Measurements from ENCODE around the gene TSHZ3.
A peak's percentile ranks its signal among the peaks of the same experiment; 100 is the strongest.

TSHZ3 gene

DNA sequence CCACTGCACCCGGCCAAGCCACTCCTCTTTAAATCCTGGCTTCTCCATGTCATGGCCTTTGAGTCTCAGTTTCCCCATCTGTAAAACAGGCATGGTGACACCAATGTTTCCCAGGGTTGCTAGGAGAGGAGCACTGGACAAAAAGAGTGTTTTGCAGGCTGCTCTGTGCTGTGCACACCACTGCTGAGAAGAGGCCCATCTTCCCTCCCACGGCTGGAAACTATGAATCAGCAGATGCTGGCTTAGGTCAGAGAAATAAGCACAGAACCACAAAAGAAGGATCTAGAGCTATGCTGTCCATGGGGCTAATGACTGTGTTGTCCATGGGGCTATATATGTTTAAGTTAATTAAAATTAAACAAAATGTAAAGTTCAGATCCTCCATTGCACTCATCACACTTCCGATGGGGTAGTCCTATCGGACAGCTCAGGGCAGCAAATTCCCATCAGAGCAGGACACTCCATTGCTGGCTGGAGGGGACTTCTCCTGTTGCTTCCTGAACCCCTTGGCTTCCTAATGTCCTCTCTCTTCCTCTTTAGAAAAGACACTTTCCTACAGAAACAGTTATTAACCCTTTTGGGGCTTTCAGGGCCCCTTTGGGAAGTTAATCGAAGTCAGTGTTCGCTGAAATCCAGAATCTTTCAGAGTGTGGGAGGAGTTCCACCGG is 37.1 kb downstream of the TSHZ3 start:
- peak; percentile 90 for DNase-seq

DNA sequence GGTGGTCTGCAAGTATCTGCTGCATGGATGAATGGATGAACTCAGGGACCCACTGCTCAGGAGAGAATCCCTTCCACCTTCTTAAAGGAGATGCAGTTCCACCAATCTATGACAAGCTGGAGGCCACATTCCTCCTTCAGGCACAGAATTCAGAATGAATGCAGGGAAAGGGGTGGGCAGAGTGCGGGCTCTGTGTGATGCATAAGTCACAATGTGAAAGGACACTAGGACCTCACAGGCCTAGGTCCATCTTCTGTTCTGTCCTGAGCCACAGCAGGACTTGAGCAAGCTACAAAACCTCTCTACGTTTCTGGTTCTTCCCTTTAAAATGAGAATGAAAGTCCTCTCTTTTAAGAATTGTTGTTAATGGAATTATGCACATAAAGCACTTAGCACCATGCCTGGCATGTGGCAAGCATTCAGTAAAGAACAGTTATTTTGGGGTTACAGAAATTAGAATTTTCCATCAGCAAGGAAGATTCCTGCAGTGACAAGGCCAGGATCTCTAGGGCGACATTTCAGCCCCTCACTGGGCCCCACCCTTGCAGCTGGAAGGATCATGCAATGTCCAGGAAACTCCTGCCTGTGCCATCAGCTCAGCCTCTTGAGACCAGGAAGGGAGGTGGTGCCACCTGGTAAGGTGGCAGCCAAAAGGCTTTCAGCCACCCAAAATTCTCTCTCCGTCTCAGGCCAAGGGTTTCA is 38.7 kb downstream of the TSHZ3 start:
- no peak for DNase-seq

DNA sequence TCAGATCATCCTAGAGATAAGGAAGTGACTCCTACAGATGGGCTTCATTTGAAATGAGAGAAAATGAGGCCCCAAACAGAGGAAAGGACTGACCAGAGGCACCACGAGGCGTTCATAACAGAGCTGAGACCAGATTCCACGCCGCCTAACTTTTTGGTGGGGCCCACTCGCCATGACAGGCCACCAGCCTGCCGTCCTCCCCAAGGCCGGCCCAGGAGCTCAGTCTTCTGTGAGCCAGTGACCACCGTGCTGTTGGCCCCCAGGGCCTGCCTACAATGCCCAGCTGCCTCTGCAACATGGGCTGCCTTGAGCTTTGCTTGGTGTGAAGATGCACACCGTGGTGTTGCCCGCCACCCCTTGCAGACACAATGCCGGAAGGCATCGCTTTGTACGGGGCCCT is 40.5 kb downstream of the TSHZ3 start:
- DNase-seq, result no peak

DNA sequence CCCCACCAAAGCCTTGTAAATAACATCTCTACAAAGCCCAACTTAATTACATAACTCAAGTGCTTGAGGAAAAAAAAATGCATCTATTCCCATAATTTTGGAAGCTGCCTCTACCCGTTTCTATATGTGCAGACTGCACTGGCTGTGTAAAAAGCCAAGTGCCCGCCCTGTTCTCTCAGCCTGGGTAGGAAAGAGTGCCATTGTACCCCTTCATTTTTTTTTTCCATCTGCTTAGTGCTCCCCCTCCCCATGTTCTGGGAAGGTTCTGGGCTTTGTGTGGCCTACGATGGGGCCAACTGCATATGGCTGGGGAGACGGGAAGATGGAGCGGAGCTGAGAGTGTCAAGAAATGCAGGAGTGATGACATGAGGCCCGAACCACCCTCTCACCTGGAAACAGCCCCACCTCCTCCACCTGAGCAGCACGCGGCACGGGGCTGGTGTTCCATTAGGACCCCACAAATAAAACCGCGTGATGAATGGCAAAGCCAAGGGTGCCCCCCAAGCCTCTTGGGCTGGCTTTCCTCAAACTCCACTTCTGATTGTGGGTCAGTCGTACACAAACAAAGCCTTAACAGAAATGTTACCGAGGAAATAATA is 42.1 kb downstream of the TSHZ3 start:
- DNase-seq, result no peak

DNA sequence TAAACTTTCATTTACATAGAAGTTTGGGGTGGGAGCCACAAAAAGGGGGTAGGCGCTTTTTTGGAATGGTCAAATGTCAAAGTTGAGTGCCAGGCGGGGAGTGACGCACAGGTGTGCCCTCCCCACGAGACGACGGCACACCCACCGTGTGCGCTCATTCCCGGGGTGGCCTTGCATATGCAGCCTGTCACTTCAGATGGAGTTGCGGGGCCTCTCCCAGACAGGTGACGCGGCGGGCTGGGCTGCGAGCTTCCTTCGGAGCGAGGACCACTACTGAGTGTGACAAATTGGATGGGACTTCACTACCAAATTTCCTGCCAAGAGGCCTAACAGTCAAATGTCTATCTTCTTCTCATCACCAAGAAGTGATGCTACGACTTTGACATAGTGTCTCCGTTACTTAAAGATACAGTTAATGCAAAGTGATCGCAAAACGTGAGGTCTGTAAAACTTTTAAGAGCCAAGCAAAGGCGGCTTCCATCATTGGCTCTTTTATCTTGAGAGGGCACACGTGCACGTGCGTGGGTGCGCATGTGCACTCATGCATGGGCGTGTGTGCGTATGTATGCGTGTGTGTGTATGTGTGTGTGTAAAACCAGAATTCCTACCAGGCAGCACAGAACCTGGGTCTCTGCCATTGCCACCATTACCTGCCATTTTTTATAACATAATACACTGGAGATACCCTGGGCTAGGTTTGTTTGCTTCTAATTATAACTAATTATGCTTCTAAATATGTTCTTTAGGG is 43.1 kb downstream of the TSHZ3 start:
- no peak for DNase-seq

DNA sequence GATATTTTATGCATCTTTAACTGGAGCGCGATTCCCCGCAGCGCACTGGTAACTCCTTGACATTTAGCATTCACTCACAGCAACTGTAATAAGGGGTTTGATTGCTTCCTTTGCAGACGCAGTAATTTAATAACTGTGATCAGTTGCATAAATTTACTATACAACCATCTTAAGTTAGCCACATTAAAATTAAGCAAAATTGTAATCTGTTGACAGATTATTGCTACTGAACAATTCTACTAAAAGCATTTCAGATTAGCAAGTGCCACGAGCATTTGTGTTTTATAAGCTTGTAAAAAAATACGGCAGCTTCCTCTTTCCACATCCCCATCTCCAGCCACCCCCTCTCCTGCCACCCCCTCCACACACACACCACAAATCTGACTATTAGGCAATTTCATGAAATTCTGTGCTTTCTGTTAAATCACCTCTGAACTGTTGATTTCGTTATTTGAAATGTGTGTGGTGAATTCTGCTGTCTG is 44.4 kb downstream of the TSHZ3 start:
- no peak for DNase-seq

DNA sequence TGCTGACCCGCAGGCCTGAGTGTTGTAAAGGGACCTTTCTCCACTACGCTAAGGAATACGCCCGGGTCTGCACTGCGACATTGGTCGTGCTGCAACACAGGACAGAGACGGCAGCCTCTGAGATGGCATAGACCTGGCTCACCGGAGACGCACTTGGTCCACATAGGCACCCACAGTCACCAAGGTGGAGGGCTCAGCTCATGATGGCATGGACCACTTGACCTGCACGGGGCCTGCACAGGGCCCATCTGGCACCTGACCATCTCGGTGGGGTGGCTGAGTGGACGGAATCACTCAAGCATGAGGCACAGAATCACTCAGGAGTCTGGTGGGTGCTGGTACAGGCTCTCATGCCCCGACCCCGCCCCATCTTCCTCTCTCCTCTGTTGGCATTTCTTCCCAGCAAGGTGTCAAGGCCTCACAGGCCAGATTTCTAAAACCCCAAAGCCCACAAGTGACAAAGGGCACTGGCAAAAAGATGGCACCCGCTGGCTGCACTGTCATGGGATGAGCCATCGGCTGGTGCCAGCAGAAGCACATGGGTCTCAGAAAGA is 45.9 kb downstream of the TSHZ3 start:
- DNase-seq, result no peak

DNA sequence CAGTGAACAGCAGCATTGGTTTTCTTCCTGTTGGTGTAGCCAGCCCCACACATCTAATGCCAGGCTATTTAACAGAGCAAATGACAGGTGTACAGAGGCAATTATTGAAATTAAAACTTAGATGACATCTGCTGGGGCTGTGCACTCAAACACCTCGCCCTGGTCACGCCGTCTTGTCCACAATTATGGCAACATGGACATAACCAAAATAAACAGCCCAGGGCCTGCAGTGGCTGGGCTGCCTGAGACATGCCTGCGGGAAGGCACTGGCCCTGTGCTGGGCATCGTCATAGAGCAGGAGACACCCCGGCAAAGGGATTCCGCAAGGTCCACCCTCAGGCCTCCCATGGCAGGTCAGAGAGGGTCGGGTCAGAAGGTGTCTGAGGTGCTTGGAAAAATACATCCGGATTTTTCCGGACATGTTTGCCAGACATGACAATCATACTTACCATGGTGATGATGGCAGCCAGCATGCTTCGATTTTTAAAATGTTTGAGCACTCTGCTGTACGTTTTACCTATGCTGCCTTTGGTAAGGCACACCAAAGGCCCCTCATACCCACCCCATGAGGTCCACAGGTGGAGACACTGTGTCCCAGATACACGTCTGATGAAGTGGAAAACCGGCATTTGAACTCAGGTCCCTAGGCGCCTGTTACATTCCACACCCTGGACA is 47.8 kb downstream of the TSHZ3 start:
- DNase-seq, result no peak

DNA sequence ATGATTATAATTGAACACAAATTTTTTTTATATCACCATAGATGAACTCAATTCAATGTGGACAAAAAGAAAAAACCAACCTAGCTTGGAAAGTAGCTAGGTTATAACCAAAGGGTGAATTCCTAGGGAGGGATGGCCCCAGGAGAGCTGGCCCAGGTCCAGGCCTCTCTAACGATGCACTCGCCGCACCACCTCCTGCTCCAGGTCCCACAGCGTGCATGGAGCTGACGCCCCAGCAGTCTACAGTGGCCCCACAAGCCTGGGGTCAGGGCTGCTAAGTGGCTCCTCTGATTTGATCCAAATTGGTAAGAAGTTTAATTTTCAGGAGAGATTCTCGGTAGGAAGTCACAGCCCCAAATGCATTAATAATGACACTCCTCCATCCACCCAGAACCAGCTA is 48.8 kb downstream of the TSHZ3 start:
- DNase-seq, result no peak

DNA sequence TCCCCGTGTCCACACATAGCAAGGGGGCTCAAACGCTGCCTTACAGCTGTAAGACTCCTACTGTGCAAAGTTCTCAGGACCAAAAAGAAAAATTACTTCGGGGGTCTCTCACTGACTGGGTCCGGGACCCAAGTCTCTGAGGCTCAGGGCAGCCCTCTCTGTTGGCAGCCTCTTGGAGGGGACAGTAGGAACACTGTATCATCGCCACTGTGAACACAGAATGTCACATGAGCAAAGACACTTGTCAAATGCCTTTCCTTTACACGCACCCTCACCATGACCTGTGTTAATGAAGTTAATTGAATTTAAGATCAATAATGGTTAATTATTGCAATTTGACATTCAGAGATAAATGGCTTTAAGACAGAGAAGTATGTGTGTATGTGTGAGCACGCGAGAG is 49.6 kb downstream of the TSHZ3 start:
- DNase-seq, result no peak

DNA sequence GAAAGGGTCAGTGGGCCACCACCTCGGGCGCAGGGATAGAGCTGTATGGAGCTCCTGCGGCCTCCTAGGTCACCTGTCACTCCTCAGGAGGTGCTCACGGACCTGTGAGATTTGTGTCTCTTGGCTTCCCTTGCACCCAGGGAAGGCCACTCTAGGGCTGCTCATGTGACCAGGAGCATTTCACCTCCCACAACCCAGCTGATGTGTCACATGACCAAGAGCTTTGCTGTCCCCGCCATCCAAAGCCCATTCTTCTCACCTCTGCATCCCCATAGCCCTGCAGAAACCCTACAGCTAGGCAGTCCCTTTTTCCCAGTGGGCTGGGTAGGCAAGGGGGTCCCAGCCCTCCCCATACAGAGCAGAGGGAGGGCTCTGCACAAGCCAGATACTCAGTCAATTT is 51.2 kb downstream of the TSHZ3 start:
- no peak for DNase-seq

DNA sequence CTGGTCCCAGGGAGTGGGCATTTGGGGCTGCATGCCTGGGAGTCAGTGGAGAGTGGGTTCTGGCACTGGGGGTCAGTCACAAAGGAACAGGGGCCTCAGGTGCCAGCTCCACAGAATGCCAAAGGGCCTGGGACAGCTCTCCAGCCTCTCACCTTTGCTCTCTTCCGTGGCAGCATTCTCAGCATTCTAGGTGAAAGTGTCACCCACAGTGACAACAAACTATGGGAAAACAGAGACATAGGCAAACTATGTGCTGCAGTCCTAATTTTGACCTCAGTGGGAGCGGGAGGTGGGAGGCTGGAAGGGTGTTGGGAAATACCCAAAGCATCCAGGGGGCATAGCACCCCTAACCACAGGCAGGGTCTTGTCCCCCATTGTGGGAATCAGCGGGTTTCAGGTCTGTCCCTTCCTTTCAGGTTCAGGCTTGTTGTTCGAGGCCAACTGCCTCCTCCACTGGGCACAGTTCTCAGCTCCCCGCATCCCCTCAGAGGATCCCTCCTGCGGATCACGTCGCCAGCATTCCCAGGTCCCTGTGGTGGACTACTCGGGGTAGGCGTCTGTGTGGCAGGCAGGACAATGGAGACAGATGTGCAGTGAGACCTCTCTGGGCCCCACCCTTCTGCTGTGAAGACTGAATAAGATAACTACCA is 52.4 kb downstream of the TSHZ3 start:
- no peak for DNase-seq

DNA sequence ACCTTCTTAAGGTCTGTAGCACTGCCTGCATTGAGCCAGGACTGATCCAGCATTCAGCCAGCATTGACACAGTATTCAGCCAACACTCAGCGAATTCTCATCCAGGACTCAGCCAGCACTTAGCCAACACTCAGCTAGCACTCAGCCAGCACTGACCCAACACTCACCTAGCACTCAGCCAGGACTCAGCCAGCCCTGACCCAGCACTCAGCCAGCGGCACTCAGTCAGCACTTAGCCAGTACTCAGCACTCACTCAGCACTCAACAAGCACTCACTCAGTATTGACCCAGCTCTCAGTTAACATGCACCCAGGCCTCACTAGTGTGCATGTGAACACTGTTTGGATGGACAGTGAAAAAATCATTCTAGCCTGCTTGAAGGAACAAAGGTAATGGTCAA is 55.0 kb downstream of the TSHZ3 start:
- no peak for DNase-seq

DNA sequence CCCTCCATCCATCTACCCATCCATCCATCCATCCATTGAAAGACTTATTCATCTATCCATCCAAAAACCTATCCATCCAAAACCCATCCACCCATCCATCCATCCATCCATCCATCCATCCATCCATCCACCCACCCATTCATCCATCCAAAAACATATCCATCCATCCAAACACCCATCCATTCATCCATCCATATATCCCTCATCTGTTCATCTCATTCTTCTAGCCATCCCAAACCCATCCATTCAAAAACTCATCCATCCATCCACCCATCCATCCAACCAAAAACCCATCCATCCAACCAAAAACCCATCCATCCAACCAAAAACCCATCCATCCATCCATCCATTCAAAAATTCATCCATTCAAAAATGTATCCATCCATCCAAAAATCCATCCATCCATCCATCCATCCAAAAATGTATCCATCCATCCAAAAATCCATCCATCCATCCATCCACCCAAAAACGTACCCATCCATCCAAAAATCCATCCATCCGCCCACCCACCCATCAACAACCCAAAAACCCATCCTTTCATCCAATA is 56.5 kb downstream of the TSHZ3 start:
- DNase-seq, result no peak

DNA sequence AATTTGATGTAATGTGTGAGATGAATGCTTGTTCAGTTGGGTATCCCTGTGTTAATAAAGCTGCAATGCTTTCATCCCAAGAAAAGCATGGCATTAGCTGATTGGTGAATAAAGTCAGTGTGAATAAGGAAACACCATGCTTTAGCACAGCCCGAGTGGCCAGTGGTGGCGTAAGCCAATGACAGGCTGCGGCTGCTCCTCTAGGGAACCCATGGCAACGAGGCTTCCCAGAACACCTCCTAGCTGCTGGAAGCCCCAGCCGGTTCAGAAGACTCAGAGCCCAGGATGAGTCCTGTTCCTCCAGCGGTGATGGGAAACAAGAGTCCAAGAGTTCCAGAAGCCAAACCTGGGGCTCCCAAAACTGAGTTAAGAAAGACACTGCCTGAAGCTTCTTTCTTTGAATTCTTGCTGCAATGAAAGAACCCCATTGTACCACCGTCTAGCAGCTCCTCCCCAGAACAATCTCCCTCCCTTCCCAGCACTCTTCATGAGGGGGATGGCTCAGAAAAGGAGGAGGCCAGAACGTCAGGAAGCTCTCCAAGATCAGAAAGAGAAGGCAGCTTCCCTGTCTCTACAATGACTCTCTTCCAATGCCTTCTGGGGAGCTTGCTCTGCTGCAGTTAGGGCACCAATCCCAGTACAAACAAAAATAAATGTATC is 58.2 kb downstream of the TSHZ3 start:
- no peak for DNase-seq

DNA sequence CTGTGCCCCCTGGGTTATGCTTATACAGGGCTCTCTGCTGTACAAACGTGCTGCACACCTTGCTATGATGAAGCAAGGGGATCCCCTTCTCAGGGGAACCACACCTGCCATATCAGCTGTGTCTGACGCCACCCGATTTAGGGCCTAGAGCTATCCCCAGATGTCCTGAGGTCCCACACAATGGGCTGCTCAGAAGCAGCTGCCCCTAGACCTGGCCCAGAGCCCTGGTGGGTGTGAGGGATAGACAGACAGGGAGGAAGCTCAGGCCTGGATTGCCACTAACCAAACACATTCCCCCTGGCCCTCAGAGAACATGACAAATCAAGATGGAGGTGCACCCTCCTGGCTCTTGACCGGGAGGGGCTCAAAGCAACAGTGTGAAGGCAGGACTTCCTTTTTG is 59.3 kb downstream of the TSHZ3 start:
- DNase-seq, result no peak

DNA sequence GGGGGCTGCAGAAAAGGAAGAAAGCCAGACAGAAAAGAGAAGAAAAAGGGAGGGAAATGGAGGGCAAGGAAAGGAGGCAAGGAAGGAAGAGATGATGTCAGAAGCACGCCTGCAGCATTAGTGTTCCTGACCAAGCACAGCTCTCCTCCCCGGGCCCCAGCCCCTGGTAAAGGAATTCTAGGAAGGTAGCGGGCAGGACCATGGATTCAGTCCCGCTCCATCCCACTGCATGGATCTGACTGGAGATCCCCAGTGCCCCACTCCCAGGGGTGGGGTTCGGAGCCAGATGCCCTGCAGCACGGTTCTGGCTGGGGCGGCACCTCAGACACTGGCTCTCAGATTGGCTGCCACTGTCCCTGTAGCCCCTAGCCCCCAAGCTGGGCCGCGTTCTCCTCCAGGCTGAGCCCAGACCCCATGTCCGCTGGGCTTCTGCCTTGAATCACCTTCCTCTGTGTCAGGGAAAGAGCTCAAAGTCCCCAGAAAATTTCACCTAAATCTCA is 59.8 kb downstream of the TSHZ3 start:
- no peak for DNase-seq

DNA sequence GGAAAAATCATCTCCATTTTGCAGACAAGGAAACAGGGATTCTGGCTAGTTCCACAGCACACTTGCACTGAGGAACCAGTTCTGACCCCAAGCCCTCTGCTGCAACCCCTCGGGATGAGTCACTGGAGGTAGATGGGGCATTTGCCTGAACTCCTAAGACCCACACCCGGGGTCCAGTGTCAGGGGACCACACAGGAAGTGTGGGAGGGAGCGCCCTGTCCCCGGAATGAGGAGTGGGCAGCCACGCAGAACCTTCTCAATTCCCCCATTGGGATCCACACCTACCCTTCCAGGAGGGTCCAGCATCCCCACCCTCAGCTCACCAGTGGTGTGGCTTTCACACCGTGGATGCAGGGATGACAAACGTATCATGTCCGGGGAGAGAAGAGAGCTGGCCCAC is 62.7 kb downstream of the TSHZ3 start:
- no peak for DNase-seq

DNA sequence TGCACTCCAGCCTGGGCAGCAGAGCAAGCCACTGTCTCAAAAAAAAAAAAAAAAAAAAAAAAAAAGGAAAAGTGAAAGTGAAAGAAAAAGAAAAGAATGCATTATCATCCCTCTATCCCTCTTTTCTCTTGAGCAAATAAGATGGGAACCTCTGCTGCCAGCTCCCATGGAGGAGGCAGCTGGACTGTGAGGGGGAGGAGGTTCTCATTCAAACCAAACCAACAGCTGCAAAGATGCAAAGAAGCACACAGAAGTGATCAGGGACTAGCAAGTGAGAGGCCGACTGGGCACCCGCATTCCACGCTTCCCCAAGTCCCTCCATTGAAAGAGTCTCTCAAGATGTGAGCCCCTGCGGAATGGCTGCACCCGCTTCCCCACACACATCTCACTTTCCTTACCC is 63.5 kb downstream of the TSHZ3 start:
- peak; percentile 23 for DNase-seq

DNA sequence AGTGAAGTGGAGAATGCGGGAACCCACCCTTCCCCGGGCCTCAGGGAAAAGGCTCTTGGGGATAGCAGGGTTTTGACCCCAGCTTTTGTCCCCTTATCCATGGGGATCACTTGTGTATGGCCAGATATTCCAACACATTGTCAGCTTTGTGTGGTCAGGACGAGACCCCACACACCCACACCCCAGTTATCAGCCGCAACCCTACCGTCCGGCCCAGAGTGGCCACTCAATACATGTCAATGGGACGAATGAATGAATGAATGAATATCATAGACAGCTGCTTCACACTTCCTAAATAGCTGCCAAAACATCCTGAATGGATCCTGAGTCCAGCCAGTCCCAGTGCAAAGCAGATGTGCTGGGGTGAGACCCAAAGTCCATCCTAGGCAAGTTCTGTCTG is 64.6 kb downstream of the TSHZ3 start:
- DNase-seq, result no peak

DNA sequence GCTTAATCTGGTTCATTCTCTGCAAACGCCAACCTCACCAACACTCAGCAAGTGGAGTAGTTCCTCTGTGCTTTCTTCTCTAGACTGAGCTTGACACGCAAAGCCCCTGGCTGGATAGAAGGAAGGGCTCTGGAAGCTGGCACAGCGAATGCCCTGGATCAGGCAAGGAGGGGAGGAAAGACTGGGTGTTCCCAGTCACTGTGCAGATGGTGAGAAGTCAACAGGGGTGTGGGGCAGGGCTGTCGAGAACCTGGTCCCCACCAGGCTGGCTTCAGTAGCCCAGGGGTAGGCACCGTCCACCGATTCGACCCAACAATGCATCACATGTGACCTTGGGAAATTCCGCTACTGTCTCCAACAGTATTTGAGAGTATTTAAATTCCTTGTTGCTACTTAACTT is 65.5 kb downstream of the TSHZ3 start:
- no peak for DNase-seq
